ENCODE data around the gene CASZ1. TPM values are rescaled to one million over a fixed set of nuclear protein-coding genes. Genes with fewer than 3 reads are reported as not detected.

The CASZ1 gene
- total and polyA plus RNA-seq, 9 of the 15 experiments (the other 6 are each of a cell fraction or from before 2014, with no cell fraction given): 0.01 to 4.0 (median 0.76) TPM; not detected in 1

GRCh38 chr1:10624256-10625050 is 172.0 kb downstream of the CASZ1 start:
- no peak for FAIRE-seq
- no peak; the same call in 2 of the 3 replicates for ATAC-seq
- Histone ChIP-seq H4K20me1 (replicated peaks; ENCODE audit: control insufficient read depth, insufficient read depth, low read length) (peaks cover 3% of the 10 kb centered on the region; the same call in 1 of the 2 replicates), H3K9me3 (replicated peaks; ENCODE audit: control insufficient read depth, insufficient read depth, low read depth, low read length) (no peaks in the 10 kb centered on the region), H2AFZ (ENCODE audit: low read depth, low read length) (no peak overlapping the region), H3K4me1 (replicated peaks in 1 of 2; ENCODE audit: control insufficient read depth in 2 of 2, insufficient read depth in 2 of 2, low read length in 2 of 2) (peaks cover 0 to 8% of the 10 kb centered on the region in 2 experiments; a peak in 1 of 5 replicates), H3K27me3 (ENCODE audit: control insufficient read depth in 2 of 2, insufficient read depth in 2 of 2, low read length in 2 of 2) (no peaks in the 10 kb centered on the region), H3K79me2 (ENCODE audit: control insufficient read depth, insufficient read depth, low read length) (no peaks in the 10 kb centered on the region), H3K4me3 (no peak overlapping the region), H3K27ac (ENCODE audit: extremely low read depth, low read depth, low read length) (no peak overlapping the region), H3K9ac (ENCODE audit: insufficient read depth in 1 of 2, low read depth in 2 of 2, low read length in 2 of 2) (no peak overlapping the region), H3K9me1 (ENCODE audit: control insufficient read depth, insufficient read depth, low read length) (no peaks in the 10 kb centered on the region), H3K36me3 (ENCODE audit: control insufficient read depth, insufficient read depth, low read length) (peaks cover 26% of the 10 kb centered on the region; the same call in 1 of the 3 replicates), H3K4me2 (ENCODE audit: insufficient read depth, low read length) (no peak overlapping the region)
- DNase-seq (ENCODE audit: extremely low read depth in 1 of 4, low spot score in 3 of 4): no peak
- no TSS peak for BruUV-seq (replicated peaks)
- 87% methylated on average over 26 of the region's 26 CpGs for WGBS (ENCODE audit: insufficient coverage, low coverage, missing lambda C conversion rate)
- TF ChIP-seq, protein P1, sequence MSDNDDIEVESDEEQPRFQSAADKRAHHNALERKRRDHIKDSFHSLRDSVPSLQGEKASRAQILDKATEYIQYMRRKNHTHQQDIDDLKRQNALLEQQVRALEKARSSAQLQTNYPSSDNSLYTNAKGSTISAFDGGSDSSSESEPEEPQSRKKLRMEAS (CRISPR knock-in tag; IDR thresholded peaks at IDR 0.05): 0 out of 2 replicates have a peak, but pooled peaks have one; percentile 22
- TF ChIP-seq FOXK2 (conservative IDR thresholded peaks at IDR 0.05 in 1 of 2, IDR thresholded peaks at IDR 0.05 in 1 of 2; ENCODE audit: low read depth in 2 of 2): no peak
- intact Hi-C loops (cut with micrococcal nuclease): no loop called here
- ChIA-PET CTCF (ENCODE audit: low intra/inter-chr PET ratio) (no interaction called here), POLR2A (interaction anchor here (0.5 to 2.5 kb wide), 4 partner anchors 11 to 118 kb away, joined by 3 to 11 read pairs (median 4); no protein-coding TSS in a partner anchor)
- in situ Hi-C loops (cut with MboI): no loop called here

DNA sequence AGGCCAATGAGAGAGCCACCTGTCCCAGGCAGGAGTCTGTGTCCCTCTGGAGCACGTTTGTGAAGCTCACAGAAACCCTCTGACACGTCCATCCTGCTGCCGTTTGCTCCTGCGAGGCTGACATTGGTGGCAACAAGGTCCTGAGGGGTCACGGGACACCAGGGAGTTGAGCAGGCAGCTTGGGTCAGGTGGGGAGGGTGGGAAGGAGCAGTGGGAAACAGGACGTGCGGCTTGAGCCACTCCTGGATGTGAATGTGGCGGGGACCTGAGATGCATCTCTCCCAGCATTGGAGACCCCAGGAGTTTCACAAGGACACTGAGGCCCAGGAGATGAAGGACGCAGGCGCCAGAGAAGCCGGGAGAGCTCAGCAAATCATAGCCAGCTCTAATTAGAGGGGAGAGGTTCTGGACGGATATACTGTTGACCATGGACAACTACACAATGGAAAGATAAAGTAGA is 172.7 kb downstream of the CASZ1 start:
- in situ Hi-C loops (cut with MboI) (no loop called here), intact Hi-C loops (cut with micrococcal nuclease) (no loop called here)
- ChIA-PET CTCF (ENCODE audit: low intra/inter-chr PET ratio) (no interaction called here), POLR2A (interaction anchor here (0.8 to 2.5 kb wide), 3 partner anchors 11 to 117 kb away, joined by 3 to 11 read pairs (median 4); no protein-coding TSS in a partner anchor)
- Histone ChIP-seq H3K36me3 (ENCODE audit: control insufficient read depth, insufficient read depth, low read length) (peaks cover 24% of the 10 kb centered on the region; the same call in 1 of the 3 replicates), H3K79me2 (ENCODE audit: control insufficient read depth, insufficient read depth, low read length) (no peaks in the 10 kb centered on the region), H2AFZ (ENCODE audit: low read depth, low read length) (no peak overlapping the region), H3K4me3 (no peak overlapping the region), H3K9me1 (ENCODE audit: control insufficient read depth, insufficient read depth, low read length) (no peaks in the 10 kb centered on the region), H3K27me3 (ENCODE audit: control insufficient read depth in 2 of 2, insufficient read depth in 2 of 2, low read length in 2 of 2) (no peaks in the 10 kb centered on the region), H3K27ac (ENCODE audit: extremely low read depth, low read depth, low read length) (no peak overlapping the region), H3K9me3 (replicated peaks; ENCODE audit: control insufficient read depth, insufficient read depth, low read depth, low read length) (no peaks in the 10 kb centered on the region), H3K4me2 (ENCODE audit: insufficient read depth, low read length) (no peak overlapping the region), H3K9ac (ENCODE audit: insufficient read depth in 1 of 2, low read depth in 2 of 2, low read length in 2 of 2) (no peak overlapping the region), H3K4me1 (replicated peaks in 1 of 2; ENCODE audit: control insufficient read depth in 2 of 2, insufficient read depth in 2 of 2, low read length in 2 of 2) (peaks cover 0 to 8% of the 10 kb centered on the region in 2 experiments; a peak in 1 of 5 replicates), H4K20me1 (replicated peaks; ENCODE audit: control insufficient read depth, insufficient read depth, low read length) (peaks cover 1% of the 10 kb centered on the region; the same call in 1 of the 2 replicates)
- FAIRE-seq: no peak
- WGBS (ENCODE audit: insufficient coverage, low coverage, missing lambda C conversion rate): 76% methylated on average over 12 of the region's 12 CpGs
- ATAC-seq: no peak
- no peak for DNase-seq (ENCODE audit: extremely low read depth in 1 of 4, low spot score in 3 of 4)
- BruUV-seq (replicated peaks): no TSS peak
- no peak for TF ChIP-seq ZNF146 (CRISPR knock-in tag; IDR thresholded peaks at IDR 0.05; ENCODE audit: unreplicated experiment)
- TF ChIP-seq ZNF609 (CRISPR knock-in tag; IDR thresholded peaks at IDR 0.05; ENCODE audit: borderline replicate concordance): no peak
- no peak for TF ChIP-seq IFI16 (CRISPR knock-in tag; IDR thresholded peaks at IDR 0.05)
- no peak for TF ChIP-seq STAT5A (IDR thresholded peaks at IDR 0.05; ENCODE audit: borderline replicate concordance, low read length)
- no peak for TF ChIP-seq MIER1 (IDR thresholded peaks at IDR 0.05; ENCODE audit: low read depth)
- no peak for TF ChIP-seq HMG20A (CRISPR knock-in tag; conservative IDR thresholded peaks at IDR 0.05)
- TF ChIP-seq RUNX1 (IDR thresholded peaks at IDR 0.05; ENCODE audit: low read depth): no peak
